ENCODE measurements around the gene MEGF6.

DNA sequence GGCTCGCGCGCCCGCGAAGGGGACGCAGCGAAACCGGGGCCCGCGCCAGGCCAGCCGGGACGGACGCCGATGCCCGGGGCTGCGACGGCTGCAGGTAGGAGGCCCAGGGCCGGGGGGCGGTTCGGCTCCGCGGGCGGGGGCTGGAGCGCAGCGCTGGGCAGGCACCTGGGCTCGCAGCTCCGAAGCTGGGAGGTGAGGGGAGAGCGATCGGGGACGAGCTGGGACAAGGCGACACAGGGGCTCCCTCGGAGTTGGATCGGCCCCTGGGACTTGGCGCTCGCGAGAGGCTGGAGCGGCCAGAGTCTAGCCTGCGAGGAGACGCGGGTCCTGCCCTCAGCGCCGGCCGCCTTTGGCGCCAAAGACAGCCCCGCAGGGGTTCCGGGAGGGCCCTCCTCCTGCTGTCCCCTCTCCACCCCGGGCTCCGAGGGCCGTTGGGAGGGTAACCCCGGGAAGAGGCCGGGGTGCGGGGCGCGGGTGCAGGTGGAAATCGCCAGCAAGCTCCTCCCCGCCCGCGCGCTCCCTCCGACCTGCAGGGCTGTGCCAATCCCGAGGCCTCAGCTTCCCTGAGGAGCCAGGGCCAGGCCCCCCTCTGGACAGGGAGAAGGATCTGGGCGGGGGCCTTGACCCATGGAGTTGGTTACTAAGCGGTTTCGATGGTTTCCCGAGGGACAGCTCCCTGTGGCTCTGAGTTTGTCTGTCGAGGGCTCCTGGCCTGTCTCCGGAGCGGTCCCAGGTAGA lies 41.4 kb upstream of the MEGF6 start:
- TF ChIP-seq POLR2A (IDR thresholded peaks at IDR 0.05): no peak
- TF ChIP-seq, protein P1, sequence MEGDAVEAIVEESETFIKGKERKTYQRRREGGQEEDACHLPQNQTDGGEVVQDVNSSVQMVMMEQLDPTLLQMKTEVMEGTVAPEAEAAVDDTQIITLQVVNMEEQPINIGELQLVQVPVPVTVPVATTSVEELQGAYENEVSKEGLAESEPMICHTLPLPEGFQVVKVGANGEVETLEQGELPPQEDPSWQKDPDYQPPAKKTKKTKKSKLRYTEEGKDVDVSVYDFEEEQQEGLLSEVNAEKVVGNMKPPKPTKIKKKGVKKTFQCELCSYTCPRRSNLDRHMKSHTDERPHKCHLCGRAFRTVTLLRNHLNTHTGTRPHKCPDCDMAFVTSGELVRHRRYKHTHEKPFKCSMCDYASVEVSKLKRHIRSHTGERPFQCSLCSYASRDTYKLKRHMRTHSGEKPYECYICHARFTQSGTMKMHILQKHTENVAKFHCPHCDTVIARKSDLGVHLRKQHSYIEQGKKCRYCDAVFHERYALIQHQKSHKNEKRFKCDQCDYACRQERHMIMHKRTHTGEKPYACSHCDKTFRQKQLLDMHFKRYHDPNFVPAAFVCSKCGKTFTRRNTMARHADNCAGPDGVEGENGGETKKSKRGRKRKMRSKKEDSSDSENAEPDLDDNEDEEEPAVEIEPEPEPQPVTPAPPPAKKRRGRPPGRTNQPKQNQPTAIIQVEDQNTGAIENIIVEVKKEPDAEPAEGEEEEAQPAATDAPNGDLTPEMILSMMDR (IDR thresholded peaks at IDR 0.05): no peak

All from body of pancreas (tissue), 4 donors.